GM19324 (cell line): Measurements from ENCODE around the gene CCDC112.

Experiments used
- ATAC-seq: cut with Tn5 transposase; IDR thresholded peaks from one replicate; pipeline ENCODE4 v1.9.1; 2021; ENCODE audit warnings: mild to moderate bottlenecking, moderate library complexity; ENCODE audit not compliant: unreplicated experiment, low FRiP score

The CCDC112 gene, protein sequence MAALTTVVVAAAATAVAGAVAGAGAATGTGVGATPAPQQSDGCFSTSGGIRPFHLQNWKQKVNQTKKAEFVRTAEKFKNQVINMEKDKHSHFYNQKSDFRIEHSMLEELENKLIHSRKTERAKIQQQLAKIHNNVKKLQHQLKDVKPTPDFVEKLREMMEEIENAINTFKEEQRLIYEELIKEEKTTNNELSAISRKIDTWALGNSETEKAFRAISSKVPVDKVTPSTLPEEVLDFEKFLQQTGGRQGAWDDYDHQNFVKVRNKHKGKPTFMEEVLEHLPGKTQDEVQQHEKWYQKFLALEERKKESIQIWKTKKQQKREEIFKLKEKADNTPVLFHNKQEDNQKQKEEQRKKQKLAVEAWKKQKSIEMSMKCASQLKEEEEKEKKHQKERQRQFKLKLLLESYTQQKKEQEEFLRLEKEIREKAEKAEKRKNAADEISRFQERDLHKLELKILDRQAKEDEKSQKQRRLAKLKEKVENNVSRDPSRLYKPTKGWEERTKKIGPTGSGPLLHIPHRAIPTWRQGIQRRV

DNA sequence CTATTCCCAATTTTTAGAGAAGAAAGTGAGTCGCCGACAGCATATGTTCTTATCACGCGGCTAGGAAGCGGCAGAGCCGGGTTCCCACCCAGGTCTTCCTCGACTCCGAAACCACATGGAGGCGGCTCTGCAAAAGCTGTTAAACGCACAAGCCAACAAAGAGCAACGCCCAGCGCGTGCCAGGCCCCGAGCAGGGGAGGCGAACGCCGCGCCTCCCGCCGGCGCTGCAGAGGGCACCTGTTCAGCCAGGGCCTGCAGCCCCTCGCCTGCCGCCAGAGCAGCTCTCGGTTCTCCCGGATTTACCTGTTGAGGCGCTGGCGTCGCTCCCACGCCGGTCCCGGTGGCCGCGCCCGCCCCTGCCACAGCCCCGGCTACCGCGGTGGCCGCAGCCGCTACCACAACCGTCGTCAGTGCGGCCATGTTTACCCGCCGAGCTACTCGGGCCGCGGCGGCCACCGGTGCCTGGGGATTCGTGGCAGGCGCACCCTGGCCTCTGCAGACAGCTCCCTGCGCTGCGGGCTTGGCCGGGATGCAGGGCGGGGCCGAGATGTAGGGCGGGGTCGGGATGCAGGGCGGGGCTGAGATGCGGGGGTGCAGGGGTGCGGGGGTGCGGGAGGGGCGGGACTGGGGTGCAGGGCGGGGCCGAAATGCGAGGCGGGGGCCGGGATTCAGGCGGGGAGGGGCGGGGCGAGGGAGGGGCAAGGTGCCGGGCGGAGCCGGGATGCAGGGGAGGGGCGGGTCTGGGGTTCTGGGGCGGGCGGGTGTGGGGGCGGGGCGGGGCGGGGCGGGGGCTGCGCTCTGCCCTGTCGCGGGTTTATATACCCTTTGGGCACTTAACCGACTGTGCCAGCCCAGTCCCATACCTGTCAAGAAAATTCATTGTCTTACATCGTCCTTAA, at the start of gene CCDC112:
TSS of gene CCDC112 (minus strand) at position 531 of the 899 bp plus-strand sequence. CDS start at position 420, 111 bp downstream.
- peak; percentile 83 for ATAC-seq

DNA sequence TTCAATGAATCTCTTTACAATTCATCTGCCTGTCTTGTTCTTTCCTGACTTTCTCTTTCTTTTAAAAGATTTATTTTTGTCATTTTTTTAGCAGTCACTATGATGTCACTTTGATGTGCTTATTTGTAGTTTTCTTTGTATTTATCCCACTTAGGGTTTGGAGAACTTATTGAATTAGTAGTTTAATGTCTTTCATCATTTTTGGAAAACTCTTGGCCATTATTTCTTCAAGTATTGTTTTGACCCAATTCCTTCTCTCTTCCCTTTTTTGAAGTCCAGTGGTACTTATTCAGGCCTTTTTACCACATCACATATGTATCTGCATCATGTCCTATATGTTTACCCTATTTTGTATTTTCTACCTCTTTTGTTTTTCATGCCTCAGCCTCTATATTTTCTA, 48.9 kb upstream of the CCDC112 start:
- ATAC-seq: no peak

DNA sequence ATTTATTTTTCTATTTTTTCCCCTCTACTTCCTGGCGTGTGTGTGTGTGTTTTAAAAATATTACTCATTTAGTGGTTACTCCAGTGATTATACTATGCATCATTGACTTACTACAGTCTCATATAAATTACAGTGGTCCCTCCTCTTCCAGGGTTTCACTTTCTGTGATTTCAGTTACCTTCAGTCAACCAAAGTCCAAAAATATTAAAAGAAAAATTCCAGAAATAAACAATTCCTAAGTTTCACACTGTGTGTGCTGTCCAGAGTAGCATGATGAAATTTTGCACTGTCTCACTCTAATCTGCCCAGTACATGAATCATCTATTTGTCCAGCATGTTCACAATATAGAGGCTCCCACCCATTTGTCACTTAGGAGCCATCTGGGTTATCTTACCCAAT, 47.4 kb upstream of the CCDC112 start:
- ATAC-seq: no peak

DNA sequence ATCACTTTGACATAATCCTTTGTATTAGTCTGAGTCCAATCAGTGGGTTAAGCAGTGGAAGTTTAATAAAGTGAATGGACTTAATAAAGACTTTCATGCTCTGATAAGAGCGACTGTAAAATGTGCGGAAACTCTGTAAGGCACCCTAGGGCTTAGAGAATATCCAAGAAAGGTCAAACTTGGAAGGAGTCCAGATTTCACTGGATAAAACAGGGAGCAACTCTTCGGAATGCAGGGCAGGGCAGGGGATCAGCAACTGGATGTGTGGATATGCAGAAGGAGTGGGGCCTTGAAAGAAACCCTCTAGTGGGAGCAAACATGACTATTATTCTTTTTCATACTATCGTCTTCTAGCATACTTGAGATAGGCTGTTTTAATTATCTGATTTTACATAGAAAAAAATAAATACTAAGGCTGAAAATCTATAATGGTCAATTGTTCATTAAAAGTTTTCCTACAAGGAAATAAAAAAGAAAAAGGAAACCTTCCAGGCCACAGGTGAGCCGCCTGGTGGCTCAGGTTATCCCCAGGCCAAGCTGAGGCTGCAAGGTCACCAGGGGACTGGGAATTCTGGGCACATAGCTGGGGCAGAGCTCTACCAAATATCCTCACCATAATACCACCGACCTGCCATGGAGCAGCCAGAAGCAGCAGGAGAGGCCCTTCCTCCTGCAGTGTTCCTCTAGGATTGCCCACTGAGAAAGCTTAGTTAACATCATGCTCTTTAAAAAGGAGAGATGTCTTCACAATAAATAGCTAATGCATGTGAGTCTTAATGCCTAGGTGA, 46.3 kb upstream of the CCDC112 start:
- ATAC-seq: no peak

DNA sequence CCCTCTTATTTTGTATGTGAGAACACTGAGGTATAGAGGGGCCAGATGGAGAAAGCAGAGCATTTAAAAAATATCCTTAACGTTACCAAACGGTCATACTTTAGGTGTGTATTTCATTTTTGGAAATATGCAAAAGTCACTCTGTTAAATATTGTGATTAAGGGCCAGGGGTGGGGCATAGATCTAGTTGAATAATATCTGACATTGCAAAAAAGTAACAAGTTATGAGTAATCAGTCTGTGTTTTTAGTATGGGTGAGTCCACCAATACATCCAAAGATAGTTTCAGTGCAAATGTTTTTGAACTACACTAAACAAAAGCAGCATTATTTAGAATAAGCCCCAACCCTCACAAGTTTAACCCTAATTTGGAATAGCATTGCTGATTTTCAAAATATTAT, 45.3 kb upstream of the CCDC112 start:
- no peak for ATAC-seq

DNA sequence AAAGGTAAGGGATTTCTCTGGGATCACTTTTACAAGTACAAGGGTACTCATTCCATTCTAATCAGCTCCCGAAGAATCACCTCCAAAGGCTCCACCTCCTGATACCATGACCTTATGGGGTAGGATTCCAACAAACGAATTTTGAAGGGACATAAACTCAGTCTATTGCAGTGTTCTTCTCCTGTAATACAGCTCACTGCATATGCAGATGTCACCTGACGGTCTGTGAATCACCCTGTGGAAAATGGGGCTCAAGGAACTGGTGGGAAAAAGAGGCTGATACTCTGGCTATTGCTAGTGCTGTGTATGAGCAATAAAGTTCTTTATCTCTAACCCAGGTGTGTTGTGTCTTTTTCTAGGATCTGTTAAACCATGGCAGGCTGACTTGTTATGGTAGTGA, 42.4 kb upstream of the CCDC112 start:
- no peak for ATAC-seq

DNA sequence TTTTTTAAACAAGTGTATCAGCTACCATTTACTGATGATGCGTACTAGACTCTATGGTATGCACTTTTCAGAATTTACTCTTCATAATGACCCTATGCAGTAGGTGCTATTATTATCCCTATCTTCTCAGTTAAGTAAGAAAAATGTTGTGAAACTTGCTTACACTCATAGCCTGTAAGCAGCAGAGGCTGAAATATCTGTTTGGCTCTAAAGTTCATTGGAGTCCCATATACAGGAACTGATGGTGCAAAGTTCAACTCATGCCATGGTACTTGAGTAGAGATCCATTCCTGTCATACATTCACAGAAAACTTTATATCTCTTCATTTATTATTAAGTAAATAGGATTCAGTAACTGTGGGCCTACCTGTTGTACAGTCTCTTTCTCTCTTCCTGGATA, 41.4 kb upstream of the CCDC112 start:
- no peak for ATAC-seq

DNA sequence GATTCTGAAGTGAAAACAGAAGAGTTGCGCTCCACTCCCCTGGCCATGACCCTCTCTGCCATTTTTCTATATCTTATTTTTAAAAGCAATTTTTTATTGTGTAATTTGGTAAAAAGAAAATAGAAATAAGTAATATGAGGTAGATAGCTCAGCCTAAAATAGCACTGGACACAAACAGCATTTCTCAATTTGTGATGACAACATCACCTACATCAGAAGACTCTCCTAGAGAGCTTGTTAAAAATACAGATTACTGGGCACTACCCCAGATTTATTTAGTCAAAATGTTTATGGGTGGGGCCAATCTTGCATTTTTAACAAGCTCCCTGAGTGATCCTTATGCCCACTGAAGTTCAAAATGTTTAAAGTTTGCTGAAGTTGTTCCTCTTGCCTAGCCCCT, 40.5 kb upstream of the CCDC112 start:
- no peak for ATAC-seq

DNA sequence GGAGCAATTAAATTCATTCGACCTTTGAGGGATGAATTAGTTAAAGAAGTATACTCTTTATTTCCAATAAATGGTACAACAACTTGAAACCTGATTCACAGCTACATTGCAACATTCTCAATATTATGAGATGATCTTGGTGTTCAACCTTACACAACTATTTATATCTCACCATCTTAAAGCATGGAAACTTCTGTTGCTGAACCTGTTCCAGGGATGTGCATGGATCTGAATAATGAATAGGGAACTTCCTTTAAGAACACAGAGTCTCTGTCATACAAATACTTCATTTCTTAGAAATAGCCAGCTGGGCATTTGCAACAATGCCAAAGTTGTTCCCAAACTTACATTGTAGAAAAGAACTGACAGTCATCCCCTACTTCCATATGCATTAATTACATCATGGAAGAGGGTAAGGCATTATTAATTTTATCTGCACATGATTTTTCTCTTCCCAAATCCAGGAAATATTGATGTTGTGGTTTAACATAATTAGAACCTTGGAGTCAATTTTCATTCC, 39.8 kb upstream of the CCDC112 start:
- no peak for ATAC-seq

DNA sequence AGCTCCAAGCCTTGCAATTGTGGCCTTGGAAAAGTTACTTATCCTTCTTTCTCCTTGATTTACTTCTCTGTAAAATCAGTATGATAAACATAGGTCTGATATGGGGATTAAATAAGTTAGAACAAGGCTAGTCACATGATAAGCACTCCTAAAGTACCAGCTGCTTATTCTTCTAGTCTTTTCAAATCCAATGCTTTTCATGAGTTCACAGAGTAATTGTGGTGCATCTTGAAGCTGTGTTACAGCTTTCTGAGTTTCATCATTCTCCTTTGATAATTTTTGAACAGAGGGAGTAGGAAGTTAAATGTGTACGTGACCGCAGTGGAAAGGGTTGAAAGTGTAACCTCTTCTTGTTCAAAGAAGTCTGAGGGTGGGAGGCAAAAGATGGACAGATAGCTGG, 38.8 kb upstream of the CCDC112 start:
- no peak for ATAC-seq

DNA sequence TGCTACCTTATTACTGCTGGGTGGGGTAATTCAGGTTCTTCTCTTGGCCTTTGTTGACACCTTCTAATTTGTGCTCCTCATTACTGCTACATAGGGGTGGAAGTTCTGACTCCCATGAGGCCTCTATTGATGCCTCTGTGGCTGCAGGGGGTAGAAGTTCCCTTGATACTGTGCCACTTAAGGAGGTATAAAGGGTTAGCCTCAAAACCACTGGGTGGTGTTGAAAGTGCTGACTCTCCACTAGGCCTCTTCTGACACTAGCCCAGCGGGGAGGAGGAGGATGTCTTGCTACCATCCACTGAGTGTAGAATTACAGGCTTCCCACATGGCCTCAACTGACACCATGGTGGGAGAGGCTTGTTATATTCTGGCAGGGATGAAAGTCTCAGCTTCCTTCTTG, 36.7 kb upstream of the CCDC112 start:
- no peak for ATAC-seq

DNA sequence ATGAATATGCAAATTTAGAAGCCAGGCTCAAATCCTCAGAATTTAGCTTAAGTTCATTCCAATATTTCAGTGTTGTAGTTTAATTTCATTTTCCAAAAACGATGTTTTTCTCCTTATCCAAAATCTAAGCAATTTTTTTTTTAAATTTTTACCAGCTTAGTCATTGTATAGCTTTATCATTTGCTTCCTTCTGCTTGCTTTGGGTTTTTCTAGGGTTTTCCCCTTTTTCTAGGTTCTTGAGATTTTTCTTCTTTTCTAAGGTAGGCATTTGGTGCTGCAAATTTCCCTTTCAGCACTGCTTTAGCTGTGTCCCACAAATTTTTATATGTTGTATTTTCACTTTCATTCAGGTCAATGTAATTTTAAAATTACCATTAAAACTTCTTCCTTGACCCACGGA, 34.4 kb upstream of the CCDC112 start:
- no peak for ATAC-seq

DNA sequence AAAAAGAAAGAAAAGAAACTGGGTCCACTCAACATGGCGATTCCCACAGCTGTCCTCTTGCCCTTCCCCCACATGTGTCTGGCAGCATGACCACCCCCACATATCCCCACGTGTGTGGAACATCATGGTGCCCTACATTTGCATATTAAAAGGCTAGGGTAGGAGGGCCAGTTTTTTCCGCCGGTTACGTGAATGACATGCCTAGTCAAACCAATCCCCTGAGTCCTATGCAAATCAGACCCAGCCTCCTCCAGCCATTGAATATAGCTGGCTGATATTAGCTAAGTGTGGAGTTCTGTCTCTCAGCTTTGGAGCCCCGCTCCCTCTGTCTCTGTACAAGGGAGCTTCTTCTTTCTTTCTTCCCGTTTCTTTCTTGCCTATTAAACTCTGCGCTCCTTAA, 33.0 kb upstream of the CCDC112 start:
- no peak for ATAC-seq

DNA sequence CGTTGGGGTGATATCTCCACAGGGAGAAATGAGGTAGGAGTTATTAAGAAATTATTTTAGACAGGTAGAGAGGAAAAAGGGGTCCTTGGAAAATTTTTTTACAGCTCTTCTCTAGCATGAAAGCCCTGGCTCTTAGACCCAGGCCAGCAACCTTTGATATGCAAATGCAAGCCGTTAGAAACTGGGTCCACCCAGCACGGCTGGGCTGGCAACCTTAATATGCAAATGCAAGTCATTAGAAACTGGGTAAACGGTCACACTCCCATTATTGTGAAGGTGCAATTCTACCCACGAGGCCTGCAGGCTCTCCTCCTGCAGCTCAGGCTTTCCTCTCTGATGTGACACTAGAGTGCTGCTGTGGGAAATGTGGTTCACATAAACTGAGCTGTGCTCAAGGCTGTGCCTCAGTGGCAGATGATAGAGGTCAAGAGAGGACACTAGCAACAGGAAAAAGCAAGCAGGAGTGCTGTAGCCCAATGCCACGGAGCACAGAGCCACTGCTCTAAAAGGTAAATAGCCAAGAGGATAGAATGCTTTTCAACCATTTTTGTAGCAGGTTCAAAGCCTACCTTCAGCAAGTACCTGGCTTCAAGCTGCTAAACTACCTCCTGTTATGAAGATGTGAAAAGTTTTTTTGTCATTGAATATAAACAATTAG, 32.3 kb upstream of the CCDC112 start:
- peak; percentile 70 for ATAC-seq

DNA sequence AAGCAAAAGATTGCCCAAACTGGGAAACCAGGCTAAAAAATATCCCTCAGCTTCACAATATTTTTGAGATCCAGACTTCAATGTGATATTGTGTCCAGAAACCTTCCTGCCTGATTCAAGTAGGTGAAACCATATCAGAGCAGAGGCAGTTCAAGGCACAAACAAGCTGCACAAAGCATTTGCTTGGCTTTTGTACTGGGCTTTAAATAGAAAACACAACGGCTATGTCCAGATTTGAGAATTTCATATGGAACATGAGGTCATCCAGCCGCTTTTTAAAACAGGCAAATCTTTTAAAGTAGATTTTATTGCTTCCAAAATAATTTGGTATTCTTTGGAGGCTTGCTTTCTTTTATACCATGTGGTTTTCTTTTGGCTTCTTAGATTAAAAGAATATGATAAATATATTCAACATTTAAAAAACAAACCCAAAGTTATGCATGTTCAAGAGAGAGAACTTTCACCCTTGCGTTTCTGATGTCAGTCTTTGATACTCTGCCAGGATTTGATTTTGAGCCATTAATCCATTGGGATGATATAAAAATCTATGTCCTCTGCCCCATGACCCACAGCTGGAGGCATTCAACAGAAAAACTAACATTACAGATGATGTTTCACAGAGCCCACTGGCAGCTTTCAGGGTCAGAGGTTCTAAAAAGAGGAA, 29.0 kb upstream of the CCDC112 start:
- no peak for ATAC-seq

DNA sequence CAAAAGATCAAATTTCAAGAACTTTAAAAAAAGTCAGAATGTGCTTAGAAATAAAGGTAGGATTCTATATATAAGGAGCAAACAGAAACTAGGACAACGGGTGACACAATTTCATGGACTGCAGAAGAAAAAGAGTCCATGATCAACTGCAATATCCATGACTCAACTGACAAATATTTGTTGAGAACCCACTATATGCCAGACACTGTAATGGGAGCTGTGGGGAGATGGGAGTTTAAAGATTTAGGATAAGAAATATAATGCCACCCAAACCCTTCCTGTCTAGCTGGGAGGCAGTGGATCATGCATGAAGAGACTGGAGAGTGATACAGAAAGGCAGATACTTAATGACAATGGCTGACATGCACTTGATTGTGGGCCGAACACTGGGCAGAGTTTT, 27.6 kb upstream of the CCDC112 start:
- ATAC-seq: no peak

DNA sequence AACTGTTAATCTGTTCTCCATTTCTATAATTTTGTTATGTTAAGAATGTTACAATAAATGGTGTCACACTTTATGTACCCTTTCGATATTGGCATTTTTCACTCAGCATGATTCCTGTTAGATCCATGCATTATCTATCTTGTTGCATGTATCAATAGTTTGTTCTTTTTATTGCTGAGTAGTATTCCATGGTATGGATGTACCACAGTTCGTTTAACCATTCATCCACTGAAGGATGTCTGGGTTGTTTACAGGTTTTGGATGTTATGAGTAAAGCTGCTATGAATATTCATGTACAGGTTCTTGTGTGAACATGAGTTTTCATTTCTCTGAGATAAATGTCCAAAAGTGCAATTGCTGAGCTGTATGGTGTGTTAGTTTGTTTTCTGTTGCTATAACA, 26.3 kb upstream of the CCDC112 start:
- ATAC-seq: no peak

DNA sequence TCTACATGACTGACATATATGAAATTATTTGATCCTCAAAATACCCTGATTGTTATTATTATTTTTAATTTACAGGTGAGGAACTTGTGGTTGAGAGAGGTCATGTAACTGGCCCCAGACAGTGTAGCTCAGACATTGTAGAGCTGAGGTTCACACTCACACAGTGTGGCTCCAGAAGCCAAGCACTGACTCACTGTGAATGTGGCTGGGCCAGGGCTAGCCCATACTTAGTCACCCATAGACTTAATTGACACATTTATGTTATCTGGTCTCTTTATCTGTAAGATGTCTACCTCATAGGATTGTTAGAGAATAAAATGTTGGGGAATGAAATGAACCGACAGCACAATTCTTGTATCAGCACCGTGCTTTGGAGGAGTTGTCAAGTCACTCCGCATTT, 24.9 kb upstream of the CCDC112 start:
- no peak for ATAC-seq

DNA sequence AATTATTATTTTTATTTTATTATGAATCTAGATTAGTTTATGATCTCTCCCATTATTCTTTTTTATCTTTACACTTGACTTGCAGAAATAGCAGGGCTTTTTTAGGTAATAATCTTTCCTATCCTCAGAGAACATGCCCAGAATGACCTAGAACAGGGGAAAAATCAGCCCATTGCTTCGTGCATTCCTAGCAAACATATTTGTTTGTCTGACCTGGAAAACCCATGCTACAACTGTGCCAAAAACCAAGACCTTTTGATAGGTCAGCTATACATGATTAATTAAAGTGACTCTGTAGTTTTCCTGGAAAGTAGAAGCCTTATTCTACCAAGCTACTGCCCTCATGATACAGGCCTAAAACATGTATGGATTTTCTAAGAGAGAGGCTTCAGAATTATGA, 24.1 kb upstream of the CCDC112 start:
- no peak for ATAC-seq
